GM12878 (cell line): ENCODE measurements around the gene HEXB. TPM values are rescaled to one million over a fixed set of nuclear protein-coding genes. Genes with fewer than 3 reads are reported as not detected.

Source experiments
- ATAC-seq: fragments of 200-7000 bp; cut with Tn5 transposase; 3 replicates; pipeline ENCODE4 v1.9.1; 2020; ENCODE audit warnings: mild to moderate bottlenecking, moderate library complexity
- BruUV-seq: library from RNA; stranded (reverse); fragments of 400-500 nt; replicated peaks from 2 replicates; lab custom pipeline; 2021; lab: Mats Ljungman, UMichigan
- CTCF ChIA-PET: fragments of 300-600 bp; sonication (Branson Sonifier 250); formaldehyde crosslinking; extraction: SDS; loops from one replicate; lab custom pipeline; 2021; ENCODE audit warnings: inconsistent platforms; lab: Yijun Ruan, JAX
- POLR2A ChIA-PET: fragments of 350-600 bp; formaldehyde crosslinking; extraction: SDS; loops from one replicate; lab custom pipeline; 2021; ENCODE audit warnings: inconsistent platforms; lab: Charles Lee
- RAD21 ChIA-PET: fragments of 300-600 bp; sonication (Branson Sonifier 250); formaldehyde crosslinking; loops from one replicate; lab custom pipeline; 2023; ENCODE audit warnings: antibody characterized with exemption; ENCODE audit not compliant: unreplicated experiment; lab: Charles Lee
- SMC1A ChIA-PET: fragments of 300-600 bp; sonication (Branson Sonifier 250); formaldehyde crosslinking; loops from one replicate; lab custom pipeline; 2023; ENCODE audit not compliant: unreplicated experiment, uncharacterized antibody; lab: Charles Lee
- DNase-seq: peaks from one replicate; pipeline ENCODE4 v3.0.0-alpha.2; 2011; ENCODE audit warnings: low read depth, low spot score
- FAIRE-seq: peaks from 3 replicates; lab custom pipeline; 2011; peaks lifted over from hg19 to GRCh38; lab: Jason Lieb, UNC
- H2AFZ ChIP-seq: 2 replicates; pipeline ENCODE4 v1.6.0; 2011; ENCODE audit warnings: low read depth, low read length, control low read depth; ENCODE audit not compliant: control insufficient read depth
- H3K27ac ChIP-seq: 2 replicates; pipeline ENCODE4 v1.5.1; 2011; ENCODE audit warnings: control low read depth; ENCODE audit not compliant: control insufficient read depth, insufficient read depth
- H3K27me3 ChIP-seq, 2 experiments: replicated peaks in 1 of 2; 2 replicates each; pipeline versions ENCODE4 v1.6.0 to v1.6.1; 2011; ENCODE audit warnings: low read length in 1 of 2; ENCODE audit not compliant: control insufficient read depth in 2 of 2, insufficient read depth in 2 of 2
- H3K36me3 ChIP-seq, 2 experiments: 2 replicates each; pipeline ENCODE4 v1.5.1; 2011; ENCODE audit warnings: low read length in 1 of 2; ENCODE audit not compliant: control insufficient read depth in 2 of 2, insufficient read depth in 2 of 2
- H3K4me1 ChIP-seq: 2 replicates; pipeline ENCODE4 v1.6.1; 2011; ENCODE audit warnings: mild to moderate bottlenecking, low read length, moderate library complexity, mixed read lengths; ENCODE audit not compliant: control insufficient read depth, insufficient read depth
- H3K4me2 ChIP-seq: 2 replicates; pipeline ENCODE4 v1.6.0; 2011; ENCODE audit warnings: control low read depth; ENCODE audit not compliant: control insufficient read depth, insufficient read depth
- H3K4me3 ChIP-seq: fragments of 200-600 bp; sonication (generic); 2 replicates; pipeline ENCODE4 v1.5.1; 2016
- H3K79me2 ChIP-seq: 2 replicates; pipeline ENCODE4 v1.6.0; 2011; ENCODE audit warnings: low read length; ENCODE audit not compliant: control insufficient read depth, insufficient read depth
- H3K9ac ChIP-seq: 2 replicates; pipeline ENCODE4 v1.8.0; 2011; ENCODE audit warnings: low read length, control low read depth, mixed read lengths; ENCODE audit not compliant: control insufficient read depth, insufficient read depth
- H3K9me3 ChIP-seq: replicated peaks from 3 replicates; pipeline ENCODE4 v1.5.1; 2011; ENCODE audit warnings: mild to moderate bottlenecking, low read length; ENCODE audit not compliant: control insufficient read depth, insufficient read depth
- H4K20me1 ChIP-seq: 2 replicates; pipeline ENCODE4 v1.6.0; 2011; ENCODE audit not compliant: control insufficient read depth, insufficient read depth
- BMI1 ChIP-seq: fragments of 450-650 bp; IDR thresholded peaks from 2 replicates; pipeline ENCODE4 v1.6.1; 2016; ENCODE audit warnings: mild to moderate bottlenecking, moderate library complexity, borderline replicate concordance
- CHD1 ChIP-seq: IDR thresholded peaks from 2 replicates; pipeline ENCODE4 v1.6.1; 2012; ENCODE audit warnings: low read depth, low read length, improper control_type of control experiment
- FOXM1 ChIP-seq: IDR thresholded peaks from 2 replicates; pipeline ENCODE4 v1.6.1; 2012; ENCODE audit warnings: low read depth, mild to moderate bottlenecking, inconsistent platforms, low read length, moderate library complexity
- HDGF ChIP-seq: fragments of 450-650 bp; IDR thresholded peaks from 2 replicates; pipeline ENCODE4 v1.6.1; 2016; ENCODE audit warnings: antibody characterized with exemption
- IKZF1 ChIP-seq: fragments of 450-650 bp; conservative IDR thresholded peaks from 2 replicates; pipeline ENCODE4 v1.6.1; 2017; ENCODE audit warnings: antibody characterized with exemption, mild to moderate bottlenecking
- MEF2B ChIP-seq: fragments of 450-650 bp; IDR thresholded peaks from 2 replicates; pipeline ENCODE4 v1.6.1; 2018; ENCODE audit warnings: mild to moderate bottlenecking, moderate library complexity; ENCODE audit not compliant: partially characterized antibody, poor library complexity, severe bottlenecking
- RAD21 ChIP-seq: IDR thresholded peaks from 2 replicates; pipeline ENCODE4 v1.6.1; 2011; ENCODE audit warnings: mild to moderate bottlenecking, low read depth, low read length, moderate library complexity; ENCODE audit not compliant: insufficient read depth
- SIN3A ChIP-seq: IDR thresholded peaks from 2 replicates; pipeline ENCODE4 v1.6.1; 2012; ENCODE audit warnings: low read depth, low read length, improper control_type of control experiment
- SMC3 ChIP-seq: IDR thresholded peaks from 2 replicates; pipeline ENCODE4 v1.6.1; 2011; ENCODE audit warnings: low read length, improper control_type of control experiment, borderline replicate concordance
- STAT3 ChIP-seq: IDR thresholded peaks from 2 replicates; pipeline ENCODE4 v1.6.1; 2011; ENCODE audit warnings: low read depth, low read length, improper control_type of control experiment
- TBL1XR1 ChIP-seq: IDR thresholded peaks from 2 replicates; pipeline ENCODE4 v1.6.1; 2012; ENCODE audit warnings: low read depth, low read length, improper control_type of control experiment
- YY1 ChIP-seq: IDR thresholded peaks from 2 replicates; pipeline ENCODE4 v1.6.1; 2011; ENCODE audit warnings: low read depth, mild to moderate bottlenecking, low read length
- ZNF24 ChIP-seq: fragments of 450-650 bp; IDR thresholded peaks from 2 replicates; pipeline ENCODE4 v1.6.1; 2017; ENCODE audit warnings: antibody characterized with exemption, mild to moderate bottlenecking
- WGBS: methylation state at CpG from one replicate; pipeline ENCODE4 v1.1.6; 2016; ENCODE audit warnings: low lambda C conversion rate; ENCODE audit not compliant: insufficient replicate concordance, insufficient coverage; ENCODE audit errors: missing lambda C conversion rate; 5-methylcytosine and 5-hydroxymethylcytosine counted together
- in situ Hi-C: fragments of 300-500 bp; cut with MboI; formaldehyde crosslinking; loops from 9 replicates; pipeline ENCODE4 v1.14.3; 2018; ENCODE audit warnings: mixed read lengths
- intact Hi-C: fragments of 100-400 bp; cut with micrococcal nuclease; formaldehyde crosslinking; loops from one replicate; pipeline ENCODE4 v1.14.2; 2022; ENCODE audit not compliant: unreplicated experiment
- polyA plus RNA-seq, 11 experiments: library from polyadenylated mRNA; depleted of rRNA in 4 of 11; unstranded in 6 of 11; stranded (reverse) in 5 of 11; fragments of >200 nt; fragmentation: Nextera tagmentation in 4 of 11; fragmentation: Illumina TruSeq in 1 of 11; extraction: Ambion mirVana in 4 of 11; extraction: Trizol in 1 of 11; gene quantifications; 1 replicate in 1 of 11; 2 replicates in 10 of 11; pipeline versions ENCODE4 v1.2.1 to v1.2.3, GENCODE V29; 2011 to 2016; ENCODE audit warnings: inconsistent platforms in 2 of 11, missing spikeins in 2 of 11, low read depth in 1 of 11
- total RNA-seq, 4 experiments: library from RNA; depleted of rRNA in 3 of 4; stranded (reverse); fragments of >200 nt in 3 of 4; fragmentation: Illumina TruSeq in 1 of 4; extraction: Trizol in 1 of 4; gene quantifications; 2 replicates each; pipeline versions ENCODE4 v1.2.1 to v1.2.3, GENCODE V29; 2013 to 2021
- TF ChIP-seq, protein P1 (sequence below), 3 experiments: IDR thresholded peaks in 2 of 3; conservative IDR thresholded peaks in 1 of 3; 2 replicates each; pipeline ENCODE4 v1.5.1; 2011; ENCODE audit warnings: low read depth in 3 of 3, low read length in 3 of 3, mild to moderate bottlenecking in 3 of 3, control low read depth in 2 of 3, moderate library complexity in 2 of 3, inconsistent platforms in 1 of 3, mixed read lengths in 1 of 3; ENCODE audit not compliant: control insufficient read depth in 2 of 3, insufficient read depth in 1 of 3; ENCODE audit errors: extremely low read depth in 1 of 3
- TF ChIP-seq, protein P2 (sequence below): fragments of 450-650 bp; IDR thresholded peaks from 2 replicates; pipeline ENCODE4 v1.6.1; 2017; ENCODE audit warnings: mild to moderate bottlenecking

The HEXB gene
- total and polyA plus RNA-seq, 10 of the 15 experiments (the other 5 are each of a cell fraction or from before 2014, with no cell fraction given): 13.5 to 76.0 (median 42.6) TPM

DNA sequence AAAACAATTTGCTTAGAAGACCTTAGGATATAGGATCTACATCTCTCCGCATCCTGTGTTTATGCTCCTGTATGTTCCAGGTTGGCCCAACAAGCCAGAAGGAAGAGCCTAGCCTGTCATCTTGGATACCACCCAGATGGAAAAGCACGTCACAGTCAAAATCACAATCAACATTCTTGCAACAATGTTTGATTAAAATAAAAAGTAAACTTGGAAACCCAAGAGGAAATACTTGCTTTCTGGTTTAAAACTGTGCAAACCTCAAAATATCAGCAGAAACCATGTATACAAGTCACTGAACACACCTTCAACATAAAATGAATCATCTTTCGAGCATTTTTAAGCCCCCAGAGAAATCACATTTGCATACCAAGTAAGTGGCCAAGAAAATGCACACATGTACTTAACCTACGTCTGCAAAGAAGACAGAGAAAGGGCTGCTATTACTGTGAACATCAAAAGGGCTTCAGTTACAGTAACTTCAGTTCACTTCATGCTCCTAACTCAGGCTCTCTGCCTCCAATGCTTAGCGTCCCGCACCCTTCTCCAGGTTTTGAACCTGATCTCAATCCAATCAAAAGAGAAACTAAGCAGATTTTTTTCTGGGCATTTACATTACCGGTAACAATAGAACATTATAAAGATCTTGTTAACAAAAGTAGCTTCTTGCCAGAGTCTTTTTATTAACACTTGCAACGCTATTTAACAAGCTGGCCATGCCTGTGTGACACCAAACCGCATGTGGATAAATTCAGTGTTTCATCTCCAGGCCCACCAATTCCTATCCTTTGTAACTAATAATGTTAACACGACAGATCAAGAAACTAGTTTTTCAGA lies 45.8 kb upstream of the HEXB start (continued):
- TF ChIP-seq TBL1XR1: peak; percentile 59; the same call in 1 of the 2 replicates
- peak; percentile 42; the same call in 1 of the 2 replicates for TF ChIP-seq ZNF24

GRCh38 chr5:74639807-74640449 lies 45.1 kb upstream of the HEXB start:
- peak overlapping the region; percentile 87 for H3K4me2 ChIP-seq
- peak overlapping the region; percentile 55 for H3K27ac ChIP-seq
- in situ Hi-C loops: loop anchor here (5.0 kb wide), 1 partner anchor 148 kb away; no protein-coding TSS in a partner anchor
- ChIA-PET POLR2A (interaction anchor here (0.7 to 1.5 kb wide), 4 partner anchors 52 to 643 kb away, joined by 3 to 5 read pairs (median 3); no protein-coding TSS in a partner anchor), SMC1A (interaction anchor here (0.8 to 8.1 kb wide), 14 partner anchors 8 to 738 kb away, joined by 3 to 71 read pairs (median 10); no protein-coding TSS in a partner anchor), CTCF (interaction anchor here (0.7 to 5.6 kb wide), 19 partner anchors 8 to 977 kb away, joined by 3 to 65 read pairs (median 4); no protein-coding TSS in a partner anchor), RAD21 (interaction anchor here (0.6 to 5.5 kb wide), 26 partner anchors 9 to 1293 kb away, joined by 3 to 45 read pairs (median 4); no protein-coding TSS in a partner anchor)
- no peak for DNase-seq
- intact Hi-C loops: loop anchor here (1.0 to 10.0 kb wide), 7 partner anchors 9 to 955 kb away; no protein-coding TSS in a partner anchor
- 1% methylated on average over 55 of the region's 57 CpGs for WGBS
- peak overlapping the region; percentile 92 for H3K4me3 ChIP-seq
- peaks cover 54% of the 10 kb centered on the region for H3K79me2 ChIP-seq
- H2AFZ ChIP-seq: peak overlapping the region; percentile 40
- no peaks in the 10 kb centered on the region for H3K9me3 ChIP-seq
- BruUV-seq: no TSS peak
- H3K36me3 ChIP-seq: peaks cover 9% of the 10 kb centered on the region in 2 experiments
- H3K27me3 ChIP-seq: no peaks in the 10 kb centered on the region; a peak in 1 of 4 replicates
- ATAC-seq: peak; percentile 56
- peak overlapping the region; percentile 84 for H3K9ac ChIP-seq
- FAIRE-seq: no peak
- H3K4me1 ChIP-seq: peaks cover 9% of the 10 kb centered on the region
- no peaks in the 10 kb centered on the region for H4K20me1 ChIP-seq
- TF ChIP-seq RAD21 (peak; percentile 40; the same call in 1 of the 2 replicates), SIN3A (0 out of 2 replicates have a peak, but pooled peaks have one; percentile 52), BMI1 (no peak), CHD1 (0 out of 2 replicates have a peak, but pooled peaks have one; percentile 72), MEF2B (no peak), HDGF (0 out of 2 replicates have a peak, but pooled peaks have one; percentile 46), STAT3 (no peak), SMC3 (peak; percentile 2; the same call in 1 of the 2 replicates), IKZF1 (no peak), FOXM1 (no peak), YY1 (0 out of 2 replicates have a peak, but pooled peaks have one; percentile 8)
- TF ChIP-seq, protein P1, sequence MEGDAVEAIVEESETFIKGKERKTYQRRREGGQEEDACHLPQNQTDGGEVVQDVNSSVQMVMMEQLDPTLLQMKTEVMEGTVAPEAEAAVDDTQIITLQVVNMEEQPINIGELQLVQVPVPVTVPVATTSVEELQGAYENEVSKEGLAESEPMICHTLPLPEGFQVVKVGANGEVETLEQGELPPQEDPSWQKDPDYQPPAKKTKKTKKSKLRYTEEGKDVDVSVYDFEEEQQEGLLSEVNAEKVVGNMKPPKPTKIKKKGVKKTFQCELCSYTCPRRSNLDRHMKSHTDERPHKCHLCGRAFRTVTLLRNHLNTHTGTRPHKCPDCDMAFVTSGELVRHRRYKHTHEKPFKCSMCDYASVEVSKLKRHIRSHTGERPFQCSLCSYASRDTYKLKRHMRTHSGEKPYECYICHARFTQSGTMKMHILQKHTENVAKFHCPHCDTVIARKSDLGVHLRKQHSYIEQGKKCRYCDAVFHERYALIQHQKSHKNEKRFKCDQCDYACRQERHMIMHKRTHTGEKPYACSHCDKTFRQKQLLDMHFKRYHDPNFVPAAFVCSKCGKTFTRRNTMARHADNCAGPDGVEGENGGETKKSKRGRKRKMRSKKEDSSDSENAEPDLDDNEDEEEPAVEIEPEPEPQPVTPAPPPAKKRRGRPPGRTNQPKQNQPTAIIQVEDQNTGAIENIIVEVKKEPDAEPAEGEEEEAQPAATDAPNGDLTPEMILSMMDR (IDR thresholded peaks at IDR 0.05 in 2 of 3, conservative IDR thresholded peaks at IDR 0.05 in 1 of 3; ENCODE audit: control insufficient read depth in 2 of 3, extremely low read depth in 1 of 3, insufficient read depth in 1 of 3, low read depth in 3 of 3, low read length in 3 of 3): peak in 2 of 3 experiments; percentile 19 to 44; a peak in 2 of 6 replicates
- TF ChIP-seq, protein P2, sequence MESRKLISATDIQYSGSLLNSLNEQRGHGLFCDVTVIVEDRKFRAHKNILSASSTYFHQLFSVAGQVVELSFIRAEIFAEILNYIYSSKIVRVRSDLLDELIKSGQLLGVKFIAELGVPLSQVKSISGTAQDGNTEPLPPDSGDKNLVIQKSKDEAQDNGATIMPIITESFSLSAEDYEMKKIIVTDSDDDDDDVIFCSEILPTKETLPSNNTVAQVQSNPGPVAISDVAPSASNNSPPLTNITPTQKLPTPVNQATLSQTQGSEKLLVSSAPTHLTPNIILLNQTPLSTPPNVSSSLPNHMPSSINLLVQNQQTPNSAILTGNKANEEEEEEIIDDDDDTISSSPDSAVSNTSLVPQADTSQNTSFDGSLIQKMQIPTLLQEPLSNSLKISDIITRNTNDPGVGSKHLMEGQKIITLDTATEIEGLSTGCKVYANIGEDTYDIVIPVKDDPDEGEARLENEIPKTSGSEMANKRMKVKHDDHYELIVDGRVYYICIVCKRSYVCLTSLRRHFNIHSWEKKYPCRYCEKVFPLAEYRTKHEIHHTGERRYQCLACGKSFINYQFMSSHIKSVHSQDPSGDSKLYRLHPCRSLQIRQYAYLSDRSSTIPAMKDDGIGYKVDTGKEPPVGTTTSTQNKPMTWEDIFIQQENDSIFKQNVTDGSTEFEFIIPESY: no peak
